ENCODE measurements around the gene MISP. TPM values are rescaled to one million over a fixed set of nuclear protein-coding genes. Genes with fewer than 3 reads are reported as not detected.
A peak's percentile ranks its signal among the peaks of the same experiment; 100 is the strongest.

Gene MISP
- total and polyA plus RNA-seq, 2 of the 13 experiments (the other 11 are each of a cell fraction or from before 2014, with no cell fraction given): 0.67 to 1.3 TPM

DNA sequence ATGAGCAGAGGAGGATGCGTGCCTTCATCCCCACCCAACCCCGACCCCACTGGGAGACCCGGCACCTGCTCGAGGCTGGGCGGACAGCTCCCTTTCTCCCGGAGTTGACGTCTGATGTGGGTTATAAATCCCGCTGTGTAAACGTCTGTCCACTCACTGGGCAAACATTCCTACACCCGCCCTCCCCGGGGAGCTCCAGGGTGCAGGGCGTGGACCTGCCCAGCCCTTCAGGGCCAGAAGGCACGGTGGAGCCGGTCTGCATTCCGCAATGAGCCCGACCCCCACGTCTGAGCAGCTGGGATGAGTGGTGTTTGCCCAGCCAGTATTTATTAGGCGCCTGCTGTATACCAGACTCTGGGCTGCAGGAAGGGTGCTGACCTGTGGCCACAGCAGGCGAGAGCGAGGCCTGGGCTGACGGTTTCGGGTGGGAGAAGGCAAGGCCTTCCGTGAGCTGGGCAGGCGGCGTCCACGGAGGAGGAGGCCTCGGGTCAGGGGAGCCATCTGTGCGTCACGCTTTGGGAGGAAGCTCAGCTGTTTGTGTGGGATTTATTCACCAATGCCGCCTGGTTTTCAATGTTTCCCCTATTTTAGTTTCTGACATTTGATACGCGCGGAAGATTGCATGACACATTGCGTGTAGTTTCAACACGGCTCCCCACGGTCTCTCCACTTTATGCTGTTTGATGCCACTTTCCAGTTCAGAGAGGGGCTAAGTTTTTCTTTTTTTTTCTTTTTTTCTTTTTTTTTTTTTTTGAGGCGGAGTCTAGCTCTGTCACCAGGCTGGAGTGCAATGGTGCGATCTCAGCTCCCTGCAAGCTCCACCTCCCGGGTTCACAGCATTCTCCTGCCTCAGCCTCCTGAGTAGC is 2.0 kb downstream of the MISP start (continued):
- TF ChIP-seq, protein P1, sequence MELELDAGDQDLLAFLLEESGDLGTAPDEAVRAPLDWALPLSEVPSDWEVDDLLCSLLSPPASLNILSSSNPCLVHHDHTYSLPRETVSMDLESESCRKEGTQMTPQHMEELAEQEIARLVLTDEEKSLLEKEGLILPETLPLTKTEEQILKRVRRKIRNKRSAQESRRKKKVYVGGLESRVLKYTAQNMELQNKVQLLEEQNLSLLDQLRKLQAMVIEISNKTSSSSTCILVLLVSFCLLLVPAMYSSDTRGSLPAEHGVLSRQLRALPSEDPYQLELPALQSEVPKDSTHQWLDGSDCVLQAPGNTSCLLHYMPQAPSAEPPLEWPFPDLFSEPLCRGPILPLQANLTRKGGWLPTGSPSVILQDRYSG (CRISPR knock-in tag; IDR thresholded peaks at IDR 0.05): no peak
- TF ChIP-seq FIP1L1 (IDR thresholded peaks at IDR 0.05; ENCODE audit: borderline replicate concordance, insufficient read depth, low read depth, low read length): no peak
- TF ChIP-seq MXI1 (IDR thresholded peaks at IDR 0.05; ENCODE audit: borderline replicate concordance, low read depth, low read length): peak; percentile 34; the same call in 1 of the 3 replicates
- peak; percentile 53; the same call in 1 of the 2 replicates for TF ChIP-seq ZNF263 (CRISPR knock-in tag; IDR thresholded peaks at IDR 0.05)
- 0 out of 2 replicates have a peak, but pooled peaks have one; percentile 52 for TF ChIP-seq PCBP1 (IDR thresholded peaks at IDR 0.05; ENCODE audit: borderline replicate concordance, low read depth, low read length)
- 0 out of 2 replicates have a peak, but pooled peaks have one; percentile 44 for TF ChIP-seq NCOA1 (CRISPR knock-in tag; IDR thresholded peaks at IDR 0.05)
- peak in 1 of 2 experiments; percentile 54; a peak in 1 of 4 replicates for TF ChIP-seq EP300 (IDR thresholded peaks at IDR 0.05; ENCODE audit: low read depth in 2 of 2, low read length in 2 of 2)
- TF ChIP-seq EP300 (CRISPR knock-in tag; IDR thresholded peaks at IDR 0.05; ENCODE audit: borderline replicate concordance): peak; percentile 67
- no peak for TF ChIP-seq ZNF24 (IDR thresholded peaks at IDR 0.05)
- TF ChIP-seq ZNF883 (CRISPR knock-in tag; IDR thresholded peaks at IDR 0.05; ENCODE audit: not compliant biosample characterization): no peak
- no peak for TF ChIP-seq ZNF749 (CRISPR knock-in tag; IDR thresholded peaks at IDR 0.05; ENCODE audit: borderline replicate concordance)
- no peak for TF ChIP-seq ZNF326 (CRISPR knock-in tag; IDR thresholded peaks at IDR 0.05; ENCODE audit: borderline replicate concordance)
- TF ChIP-seq ZBTB8A (CRISPR knock-in tag; IDR thresholded peaks at IDR 0.05; ENCODE audit: borderline replicate concordance, low read depth): no peak
- TF ChIP-seq ARHGAP35 (CRISPR knock-in tag; IDR thresholded peaks at IDR 0.05; ENCODE audit: borderline replicate concordance): peak; percentile 21; the same call in 1 of the 2 replicates
- TF ChIP-seq, protein P2, sequence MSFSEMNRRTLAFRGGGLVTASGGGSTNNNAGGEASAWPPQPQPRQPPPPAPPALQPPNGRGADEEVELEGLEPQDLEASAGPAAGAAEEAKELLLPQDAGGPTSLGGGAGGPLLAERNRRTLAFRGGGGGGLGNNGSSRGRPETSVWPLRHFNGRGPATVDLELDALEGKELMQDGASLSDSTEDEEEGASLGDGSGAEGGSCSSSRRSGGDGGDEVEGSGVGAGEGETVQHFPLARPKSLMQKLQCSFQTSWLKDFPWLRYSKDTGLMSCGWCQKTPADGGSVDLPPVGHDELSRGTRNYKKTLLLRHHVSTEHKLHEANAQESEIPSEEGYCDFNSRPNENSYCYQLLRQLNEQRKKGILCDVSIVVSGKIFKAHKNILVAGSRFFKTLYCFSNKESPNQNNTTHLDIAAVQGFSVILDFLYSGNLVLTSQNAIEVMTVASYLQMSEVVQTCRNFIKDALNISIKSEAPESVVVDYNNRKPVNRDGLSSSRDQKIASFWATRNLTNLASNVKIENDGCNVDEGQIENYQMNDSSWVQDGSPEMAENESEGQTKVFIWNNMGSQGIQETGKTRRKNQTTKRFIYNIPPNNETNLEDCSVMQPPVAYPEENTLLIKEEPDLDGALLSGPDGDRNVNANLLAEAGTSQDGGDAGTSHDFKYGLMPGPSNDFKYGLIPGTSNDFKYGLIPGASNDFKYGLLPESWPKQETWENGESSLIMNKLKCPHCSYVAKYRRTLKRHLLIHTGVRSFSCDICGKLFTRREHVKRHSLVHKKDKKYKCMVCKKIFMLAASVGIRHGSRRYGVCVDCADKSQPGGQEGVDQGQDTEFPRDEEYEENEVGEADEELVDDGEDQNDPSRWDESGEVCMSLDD (CRISPR knock-in tag; IDR thresholded peaks at IDR 0.05; ENCODE audit: borderline replicate concordance): peak; percentile 5; the same call in 1 of the 2 replicates
- TF ChIP-seq, protein P3, sequence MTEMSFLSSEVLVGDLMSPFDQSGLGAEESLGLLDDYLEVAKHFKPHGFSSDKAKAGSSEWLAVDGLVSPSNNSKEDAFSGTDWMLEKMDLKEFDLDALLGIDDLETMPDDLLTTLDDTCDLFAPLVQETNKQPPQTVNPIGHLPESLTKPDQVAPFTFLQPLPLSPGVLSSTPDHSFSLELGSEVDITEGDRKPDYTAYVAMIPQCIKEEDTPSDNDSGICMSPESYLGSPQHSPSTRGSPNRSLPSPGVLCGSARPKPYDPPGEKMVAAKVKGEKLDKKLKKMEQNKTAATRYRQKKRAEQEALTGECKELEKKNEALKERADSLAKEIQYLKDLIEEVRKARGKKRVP (CRISPR knock-in tag; IDR thresholded peaks at IDR 0.05): no peak
- peak; percentile 92 for TF ChIP-seq HDAC2 (CRISPR knock-in tag; IDR thresholded peaks at IDR 0.05)
- TF ChIP-seq, protein P4, sequence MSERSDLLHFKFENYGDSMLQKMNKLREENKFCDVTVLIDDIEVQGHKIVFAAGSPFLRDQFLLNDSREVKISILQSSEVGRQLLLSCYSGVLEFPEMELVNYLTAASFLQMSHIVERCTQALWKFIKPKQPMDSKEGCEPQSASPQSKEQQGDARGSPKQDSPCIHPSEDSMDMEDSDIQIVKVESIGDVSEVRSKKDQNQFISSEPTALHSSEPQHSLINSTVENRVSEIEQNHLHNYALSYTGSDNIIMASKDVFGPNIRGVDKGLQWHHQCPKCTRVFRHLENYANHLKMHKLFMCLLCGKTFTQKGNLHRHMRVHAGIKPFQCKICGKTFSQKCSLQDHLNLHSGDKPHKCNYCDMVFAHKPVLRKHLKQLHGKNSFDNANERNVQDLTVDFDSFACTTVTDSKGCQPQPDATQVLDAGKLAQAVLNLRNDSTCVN (CRISPR knock-in tag; IDR thresholded peaks at IDR 0.05; ENCODE audit: borderline replicate concordance): no peak
- TF ChIP-seq ZNF564 (CRISPR knock-in tag; IDR thresholded peaks at IDR 0.05): 0 out of 2 replicates have a peak, but pooled peaks have one; percentile 32
- TF ChIP-seq, protein P5, sequence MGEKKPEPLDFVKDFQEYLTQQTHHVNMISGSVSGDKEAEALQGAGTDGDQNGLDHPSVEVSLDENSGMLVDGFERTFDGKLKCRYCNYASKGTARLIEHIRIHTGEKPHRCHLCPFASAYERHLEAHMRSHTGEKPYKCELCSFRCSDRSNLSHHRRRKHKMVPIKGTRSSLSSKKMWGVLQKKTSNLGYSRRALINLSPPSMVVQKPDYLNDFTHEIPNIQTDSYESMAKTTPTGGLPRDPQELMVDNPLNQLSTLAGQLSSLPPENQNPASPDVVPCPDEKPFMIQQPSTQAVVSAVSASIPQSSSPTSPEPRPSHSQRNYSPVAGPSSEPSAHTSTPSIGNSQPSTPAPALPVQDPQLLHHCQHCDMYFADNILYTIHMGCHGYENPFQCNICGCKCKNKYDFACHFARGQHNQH (CRISPR knock-in tag; IDR thresholded peaks at IDR 0.05): 0 out of 2 replicates have a peak, but pooled peaks have one; percentile 25
- TF ChIP-seq ZC3H4 (CRISPR knock-in tag; IDR thresholded peaks at IDR 0.05; ENCODE audit: borderline replicate concordance): no peak

Data from HepG2 (cell line).